A549 (cell line): ENCODE results near the gene PPP2R2D. TPM values are rescaled to one million over a fixed set of nuclear protein-coding genes. Genes with fewer than 3 reads are reported as not detected.

Experiments used
- ATAC-seq, 2 experiments: fragments of 200-7000 bp in 1 of 2; fragments of >200 bp in 1 of 2; cut with Nextera tagmentation in 1 of 2; cut with Tn5 transposase in 1 of 2; 3 replicates each; pipeline versions ENCODE4 v1.8.0 to v1.9.1; 2018 to 2020; ENCODE audit warnings: mild to moderate bottlenecking in 1 of 2, moderate library complexity in 1 of 2
- CTCF ChIA-PET: fragments of 300-600 bp; sonication (Branson Sonifier 250); formaldehyde crosslinking; extraction: SDS; loops from one replicate; lab custom pipeline; 2021; ENCODE audit warnings: antibody characterized with exemption, inconsistent platforms; lab: Yijun Ruan, JAX
- POLR2A ChIA-PET: fragments of 350-600 bp; formaldehyde crosslinking; extraction: SDS; loops from one replicate; lab custom pipeline; 2021; ENCODE audit warnings: antibody characterized with exemption, inconsistent platforms; lab: Yijun Ruan, JAX
- DNase-seq, 2 experiments: peaks; one replicate each; pipeline versions ENCODE4 v3.0.0 to v3.0.0-alpha.2; 2011 to 2016; ENCODE audit warnings: low read depth in 1 of 2, low spot score in 1 of 2
- FAIRE-seq: peaks from 2 replicates; lab custom pipeline; 2011; peaks lifted over from hg19 to GRCh38; lab: Jason Lieb, UNC
- H3K27ac ChIP-seq, 2 experiments: fragments of >200 bp; sonication (Bioruptor Twin); formaldehyde crosslinking; 3 replicates each; pipeline ENCODE4 v1.5.1; 2016 to 2017
- H3K4me1 ChIP-seq: fragments of >200 bp; sonication (Bioruptor Twin); formaldehyde crosslinking; 3 replicates; pipeline ENCODE4 v1.6.1; 2016
- H3K4me2 ChIP-seq: fragments of >200 bp; sonication (Bioruptor Twin); formaldehyde crosslinking; 3 replicates; pipeline ENCODE4 v1.6.1; 2016
- H3K4me3 ChIP-seq: fragments of >200 bp; sonication (Bioruptor Twin); formaldehyde crosslinking; 3 replicates; pipeline ENCODE4 v1.5.1; 2016
- H3K9me3 ChIP-seq: fragments of >200 bp; sonication (Bioruptor Twin); formaldehyde crosslinking; 3 replicates; pipeline ENCODE4 v1.6.1; 2016
- BHLHE40 ChIP-seq: IDR thresholded peaks from 2 replicates; pipeline ENCODE4 v1.6.1; 2012; ENCODE audit warnings: low read depth, low read length, inconsistent platforms
- CEBPB ChIP-seq, 2 experiments: fragments of >200 bp in 1 of 2; sonication (Bioruptor Twin) in 1 of 2; formaldehyde crosslinking in 1 of 2; IDR thresholded peaks; 2 replicates each; pipeline ENCODE4 v1.6.1; 2012 to 2016
- CHD2 ChIP-seq: fragments of 150-350 bp; IDR thresholded peaks from 2 replicates; pipeline ENCODE4 v1.6.1; 2014; ENCODE audit warnings: low read length; ENCODE audit not compliant: partially characterized antibody
- EHF ChIP-seq: fragments of 250-450 bp; sonication (Bioruptor Pico); IDR thresholded peaks from 2 replicates; pipeline ENCODE4 v1.5.0; 2020; ENCODE audit warnings: mild to moderate bottlenecking
- EP300 ChIP-seq, 2 experiments: fragments of >200 bp; sonication (Bioruptor Twin); formaldehyde crosslinking; IDR thresholded peaks; 2 replicates in 1 of 2; 3 replicates in 1 of 2; pipeline ENCODE4 v1.6.1; 2016 to 2017
- FOSB ChIP-seq: fragments of 250-450 bp; sonication (Bioruptor Pico); IDR thresholded peaks from 2 replicates; pipeline ENCODE4 v1.5.0; 2020; ENCODE audit warnings: mild to moderate bottlenecking, moderate library complexity
- FOSL2 ChIP-seq, 2 experiments: fragments of 450-650 bp in 1 of 2; fragments of >200 bp in 1 of 2; sonication (Bioruptor Twin) in 1 of 2; formaldehyde crosslinking; IDR thresholded peaks; 2 replicates each; pipeline versions ENCODE4 v1.5.0 to v1.6.1; 2016 to 2020; ENCODE audit warnings: mild to moderate bottlenecking in 1 of 2, moderate library complexity in 1 of 2
- HOXA7 ChIP-seq: fragments of 250-450 bp; sonication (Bioruptor Pico); IDR thresholded peaks from 2 replicates; pipeline ENCODE4 v1.5.0; 2020; ENCODE audit warnings: mild to moderate bottlenecking, moderate library complexity
- JUN ChIP-seq, 2 experiments: fragments of >200 bp; sonication (Bioruptor Twin); formaldehyde crosslinking; IDR thresholded peaks; 2 replicates in 1 of 2; 3 replicates in 1 of 2; pipeline ENCODE4 v1.6.1; 2016 to 2017
- MAZ ChIP-seq: fragments of 150-350 bp; IDR thresholded peaks from 2 replicates; pipeline ENCODE4 v1.6.1; 2014; ENCODE audit warnings: antibody characterized with exemption, low read depth, low read length, borderline replicate concordance
- NR3C1 ChIP-seq: fragments of >200 bp; sonication (Bioruptor Twin); formaldehyde crosslinking; IDR thresholded peaks from 3 replicates; pipeline ENCODE4 v1.6.1; 2017
- RAD21 ChIP-seq, 2 experiments: fragments of >200 bp in 1 of 2; sonication (Bioruptor Twin) in 1 of 2; formaldehyde crosslinking in 1 of 2; IDR thresholded peaks in 1 of 2; conservative IDR thresholded peaks in 1 of 2; 2 replicates in 1 of 2; 3 replicates in 1 of 2; pipeline ENCODE4 v1.6.1; 2012 to 2018; ENCODE audit warnings: inconsistent platforms in 1 of 2
- RARB ChIP-seq: fragments of 250-450 bp; sonication (Bioruptor Pico); IDR thresholded peaks from 2 replicates; pipeline ENCODE4 v1.8.0; 2021; ENCODE audit warnings: mild to moderate bottlenecking, moderate library complexity
- TFCP2L1 ChIP-seq: fragments of 250-450 bp; sonication (Bioruptor Pico); IDR thresholded peaks from 2 replicates; pipeline ENCODE4 v1.5.0; 2021; ENCODE audit warnings: mild to moderate bottlenecking
- ZC3H11A ChIP-seq: fragments of 450-650 bp; IDR thresholded peaks from 2 replicates; pipeline ENCODE4 v1.6.1; 2014; ENCODE audit warnings: antibody characterized with exemption, mild to moderate bottlenecking
- ZFP36 ChIP-seq: fragments of 450-650 bp; IDR thresholded peaks from 2 replicates; pipeline ENCODE4 v1.6.1; 2014; ENCODE audit warnings: borderline replicate concordance; ENCODE audit not compliant: partially characterized antibody
- ZNF302 ChIP-seq: fragments of 250-450 bp; sonication (Bioruptor Pico); IDR thresholded peaks from 2 replicates; pipeline ENCODE4 v1.9.0; 2021; ENCODE audit warnings: inconsistent platforms, mild to moderate bottlenecking, moderate library complexity
- WGBS: methylation state at CpG from one replicate; pipeline ENCODE4 v1.1.6; 2017; ENCODE audit errors: missing lambda C conversion rate; 5-methylcytosine and 5-hydroxymethylcytosine counted together
- polyA plus RNA-seq, 4 experiments: library from polyadenylated mRNA; depleted of rRNA in 3 of 4; stranded (reverse); fragments of >200 nt; fragmentation: RNase III in 1 of 4; extraction: RNeasy Plus Mini Kit Qiagen cat#74134 plus additional on column Dnase treatment in 1 of 4; gene quantifications; 2 replicates in 3 of 4; 3 replicates in 1 of 4; pipeline ENCODE4 v1.2.3, GENCODE V29; 2011 to 2017
- TF ChIP-seq, protein P1 (sequence below): fragments of 450-650 bp; IDR thresholded peaks from 2 replicates; pipeline ENCODE4 v1.6.1; 2014; ENCODE audit warnings: antibody characterized with exemption
- TF ChIP-seq, protein P2 (sequence below): fragments of 150-350 bp; IDR thresholded peaks from 2 replicates; pipeline ENCODE4 v1.6.1; 2014; ENCODE audit warnings: low read depth, mild to moderate bottlenecking, low read length
- TF ChIP-seq, protein P3 (sequence below): fragments of 200-600 bp; sonication (generic); IDR thresholded peaks from 2 replicates; pipeline ENCODE4 v1.6.1; 2016; ENCODE audit warnings: antibody characterized with exemption, mild to moderate bottlenecking, moderate library complexity

Gene PPP2R2D
- polyA plus RNA-seq, 2 of the 4 experiments (the other 2 are of a cell fraction) = 23.9 to 36.0 TPM

DNA sequence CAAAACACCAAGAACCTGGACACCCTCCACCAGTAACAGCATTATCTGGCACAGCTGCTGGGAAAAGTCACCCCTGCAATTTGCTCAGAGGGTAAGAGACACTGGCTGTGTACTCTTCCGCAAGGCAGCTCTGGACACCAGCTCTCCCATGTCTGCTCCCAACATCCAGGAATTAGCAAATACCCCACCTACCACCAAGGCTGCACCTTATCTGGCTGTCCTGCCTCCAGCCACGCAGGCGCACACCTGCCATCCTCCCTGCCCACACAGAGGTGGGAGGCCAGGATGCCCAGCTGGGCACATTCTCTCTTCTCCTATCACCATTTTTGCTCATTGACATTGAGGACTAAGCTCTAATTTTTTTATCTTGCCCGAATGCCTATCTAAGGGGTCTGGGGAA lies 101.2 kb downstream of the PPP2R2D start:
- no peak for DNase-seq
- ChIA-PET CTCF (interaction anchor here (1.1 to 8.6 kb wide), 6 partner anchors 18 to 141 kb away, joined by 3 to 104 read pairs (median 3); no protein-coding TSS in a partner anchor), POLR2A (interaction anchor here (0.6 kb wide), 1 partner anchor 177 kb away, joined by 3 read pairs; no protein-coding TSS in a partner anchor)
- H3K27ac ChIP-seq = no peak overlapping the region
- peaks cover 7% of the 10 kb centered on the region for H3K9me3 ChIP-seq
- no peak for ATAC-seq
- no peak overlapping the region for H3K4me2 ChIP-seq
- TF ChIP-seq RARB (no peak), EHF (no peak), BHLHE40 (no peak)
- no peak for FAIRE-seq
- peaks cover 18% of the 10 kb centered on the region for H3K4me1 ChIP-seq
- 90% methylated on average over 4 of the region's 4 CpGs for WGBS
- H3K4me3 ChIP-seq = no peak overlapping the region

DNA sequence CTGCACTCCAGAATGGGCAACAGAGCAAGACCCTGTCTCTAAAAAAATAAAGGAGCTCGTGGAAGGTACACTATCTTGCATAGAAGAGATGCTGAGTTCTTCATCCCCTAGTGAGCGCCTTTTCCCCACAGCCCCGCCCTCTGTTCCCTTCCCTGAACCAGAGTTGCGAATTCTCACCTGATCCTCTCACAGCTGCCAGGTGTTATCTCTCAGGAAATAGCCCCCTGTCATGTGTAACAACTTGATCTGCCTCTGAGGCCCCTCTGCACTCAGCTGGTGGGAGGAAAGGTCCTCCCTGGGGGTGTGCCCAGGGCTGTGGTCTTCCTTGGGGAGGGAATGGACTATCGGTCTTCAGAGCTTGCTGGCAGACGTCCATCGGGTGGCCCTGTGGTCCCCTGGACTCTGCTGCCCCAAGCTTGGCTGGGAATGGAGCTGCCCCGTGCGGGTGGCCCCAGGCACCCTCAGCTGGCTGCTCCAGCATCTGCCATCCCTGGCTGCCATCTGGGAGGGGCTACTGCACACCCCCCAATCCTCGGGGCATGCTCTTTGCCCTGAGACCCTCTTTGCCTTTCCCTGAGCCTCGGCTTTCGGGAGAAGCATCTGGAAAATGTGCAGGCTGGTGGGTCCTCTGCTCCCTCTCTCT lies 102.6 kb downstream of the PPP2R2D start:
- no peak for TF ChIP-seq EP300 (IDR thresholded peaks at IDR 0.05)
- TF ChIP-seq CHD2 = no peak
- TF ChIP-seq, protein P1, sequence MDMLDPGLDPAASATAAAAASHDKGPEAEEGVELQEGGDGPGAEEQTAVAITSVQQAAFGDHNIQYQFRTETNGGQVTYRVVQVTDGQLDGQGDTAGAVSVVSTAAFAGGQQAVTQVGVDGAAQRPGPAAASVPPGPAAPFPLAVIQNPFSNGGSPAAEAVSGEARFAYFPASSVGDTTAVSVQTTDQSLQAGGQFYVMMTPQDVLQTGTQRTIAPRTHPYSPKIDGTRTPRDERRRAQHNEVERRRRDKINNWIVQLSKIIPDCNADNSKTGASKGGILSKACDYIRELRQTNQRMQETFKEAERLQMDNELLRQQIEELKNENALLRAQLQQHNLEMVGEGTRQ = no peak
- TF ChIP-seq NR3C1 = no peak
- TF ChIP-seq FOSL2 (IDR thresholded peaks at IDR 0.05) = no peak
- no peak for TF ChIP-seq FOSL2 (CRISPR knock-in tag; IDR thresholded peaks at IDR 0.05)
- TF ChIP-seq, protein P2, sequence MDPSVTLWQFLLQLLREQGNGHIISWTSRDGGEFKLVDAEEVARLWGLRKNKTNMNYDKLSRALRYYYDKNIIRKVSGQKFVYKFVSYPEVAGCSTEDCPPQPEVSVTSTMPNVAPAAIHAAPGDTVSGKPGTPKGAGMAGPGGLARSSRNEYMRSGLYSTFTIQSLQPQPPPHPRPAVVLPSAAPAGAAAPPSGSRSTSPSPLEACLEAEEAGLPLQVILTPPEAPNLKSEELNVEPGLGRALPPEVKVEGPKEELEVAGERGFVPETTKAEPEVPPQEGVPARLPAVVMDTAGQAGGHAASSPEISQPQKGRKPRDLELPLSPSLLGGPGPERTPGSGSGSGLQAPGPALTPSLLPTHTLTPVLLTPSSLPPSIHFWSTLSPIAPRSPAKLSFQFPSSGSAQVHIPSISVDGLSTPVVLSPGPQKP = no peak
- no peak for TF ChIP-seq JUN (IDR thresholded peaks at IDR 0.05)
- TF ChIP-seq, protein P3, sequence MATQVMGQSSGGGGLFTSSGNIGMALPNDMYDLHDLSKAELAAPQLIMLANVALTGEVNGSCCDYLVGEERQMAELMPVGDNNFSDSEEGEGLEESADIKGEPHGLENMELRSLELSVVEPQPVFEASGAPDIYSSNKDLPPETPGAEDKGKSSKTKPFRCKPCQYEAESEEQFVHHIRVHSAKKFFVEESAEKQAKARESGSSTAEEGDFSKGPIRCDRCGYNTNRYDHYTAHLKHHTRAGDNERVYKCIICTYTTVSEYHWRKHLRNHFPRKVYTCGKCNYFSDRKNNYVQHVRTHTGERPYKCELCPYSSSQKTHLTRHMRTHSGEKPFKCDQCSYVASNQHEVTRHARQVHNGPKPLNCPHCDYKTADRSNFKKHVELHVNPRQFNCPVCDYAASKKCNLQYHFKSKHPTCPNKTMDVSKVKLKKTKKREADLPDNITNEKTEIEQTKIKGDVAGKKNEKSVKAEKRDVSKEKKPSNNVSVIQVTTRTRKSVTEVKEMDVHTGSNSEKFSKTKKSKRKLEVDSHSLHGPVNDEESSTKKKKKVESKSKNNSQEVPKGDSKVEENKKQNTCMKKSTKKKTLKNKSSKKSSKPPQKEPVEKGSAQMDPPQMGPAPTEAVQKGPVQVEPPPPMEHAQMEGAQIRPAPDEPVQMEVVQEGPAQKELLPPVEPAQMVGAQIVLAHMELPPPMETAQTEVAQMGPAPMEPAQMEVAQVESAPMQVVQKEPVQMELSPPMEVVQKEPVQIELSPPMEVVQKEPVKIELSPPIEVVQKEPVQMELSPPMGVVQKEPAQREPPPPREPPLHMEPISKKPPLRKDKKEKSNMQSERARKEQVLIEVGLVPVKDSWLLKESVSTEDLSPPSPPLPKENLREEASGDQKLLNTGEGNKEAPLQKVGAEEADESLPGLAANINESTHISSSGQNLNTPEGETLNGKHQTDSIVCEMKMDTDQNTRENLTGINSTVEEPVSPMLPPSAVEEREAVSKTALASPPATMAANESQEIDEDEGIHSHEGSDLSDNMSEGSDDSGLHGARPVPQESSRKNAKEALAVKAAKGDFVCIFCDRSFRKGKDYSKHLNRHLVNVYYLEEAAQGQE = no peak
- TF ChIP-seq RAD21 (conservative IDR thresholded peaks at IDR 0.05 in 1 of 2, IDR thresholded peaks at IDR 0.05 in 1 of 2) = no peak
- TF ChIP-seq MAZ = no peak
- no peak for TF ChIP-seq CEBPB (IDR thresholded peaks at IDR 0.05)
- TF ChIP-seq ZFP36 = no peak
- no peak for TF ChIP-seq TFCP2L1 (CRISPR knock-in tag)
- no peak for TF ChIP-seq HOXA7 (CRISPR knock-in tag)
- TF ChIP-seq ZNF302 (CRISPR knock-in tag) = no peak
- TF ChIP-seq ZC3H11A = no peak
- no peak for TF ChIP-seq FOSB
- FAIRE-seq (no peak), ATAC-seq (no peak), DNase-seq (no peak)
- no peak overlapping the region for H3K27ac ChIP-seq
- POLR2A ChIA-PET = no interaction called here
- CTCF ChIA-PET = interaction anchor here (8.6 kb wide), 1 partner anchor 18 kb away, joined by 104 read pairs; no protein-coding TSS in a partner anchor
- WGBS = 64% methylated on average over 12 of the region's 12 CpGs
- H3K4me1 ChIP-seq = peaks cover 4% of the 10 kb centered on the region
- no peak overlapping the region for H3K4me2 ChIP-seq
- H3K9me3 ChIP-seq = peaks cover 7% of the 10 kb centered on the region
- H3K4me3 ChIP-seq = no peak overlapping the region
